Measurements from ENCODE around the gene PIP5KL1.

Gene PIP5KL1

DNA sequence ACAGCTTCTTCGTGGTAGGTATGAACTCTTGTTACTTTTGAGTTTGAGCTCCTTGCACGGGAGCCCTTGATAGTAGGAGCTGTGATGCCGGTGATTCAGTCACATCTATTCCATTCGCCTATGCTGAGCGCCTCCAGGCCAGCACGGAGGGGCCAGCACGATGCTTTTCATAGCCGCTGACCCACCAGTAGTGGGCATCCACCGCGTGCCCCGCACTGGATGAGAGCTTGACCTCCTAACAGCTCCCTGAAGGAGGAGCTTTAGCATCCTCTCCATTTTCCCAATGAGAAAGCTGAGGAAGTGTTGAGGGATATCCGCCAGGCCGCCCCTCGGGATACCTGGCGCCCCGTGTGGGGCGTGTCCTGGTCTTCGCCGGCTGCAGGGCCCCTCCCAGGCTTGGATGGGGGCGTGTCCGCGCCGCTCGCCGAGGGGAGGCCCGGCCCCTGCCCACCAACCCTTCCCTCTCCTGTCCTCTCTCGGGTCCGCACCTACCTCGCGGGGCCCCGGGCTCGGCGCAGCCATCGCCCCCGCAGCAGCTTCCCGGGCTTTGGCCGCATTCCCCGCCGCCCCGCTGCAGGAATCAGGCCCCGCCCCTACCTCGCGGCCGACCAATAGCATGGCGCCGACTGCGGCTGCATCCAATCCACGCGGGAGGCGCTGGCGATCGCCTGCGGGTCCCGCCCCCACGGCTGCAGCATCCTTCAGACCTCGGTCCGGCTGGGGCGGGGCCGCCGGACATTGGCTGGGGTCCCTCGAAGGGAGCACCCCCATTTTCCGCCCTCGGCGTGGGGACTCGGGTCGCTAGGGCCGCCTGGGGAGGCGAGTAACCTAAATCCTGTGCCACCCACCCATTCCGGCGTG, at the start of gene PIP5KL1:
TSS of gene PIP5KL1 (minus strand) at position 547 of the 861 bp plus-strand sequence. CDS start at position 522, 25 bp downstream.
- DNase-seq = peak; percentile 90

- no peak for DNase-seq
Measured at GRCh38 chr9:127980060-127980705, 49.6 kb upstream of the PIP5KL1 start.

- peak; percentile 90 for DNase-seq
Measured at GRCh38 chr9:127979333-127980059, 48.9 kb upstream of the PIP5KL1 start.

DNA sequence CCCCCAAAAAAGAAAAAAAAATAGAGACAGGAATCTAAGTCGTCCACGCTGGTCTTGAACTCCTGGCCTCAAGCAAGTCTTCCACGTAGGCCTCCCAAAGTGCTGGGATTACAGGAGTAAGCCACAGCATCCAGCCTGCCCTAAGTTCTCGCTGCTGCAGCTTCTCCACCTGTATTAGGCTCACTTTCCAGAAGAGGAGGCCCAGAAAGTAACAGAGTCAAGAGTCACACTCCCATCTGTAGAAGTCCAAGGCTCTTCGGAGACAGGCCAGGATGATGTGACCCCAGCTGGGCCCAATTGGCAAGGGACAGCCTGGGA, 48.4 kb upstream of the PIP5KL1 start:
- no peak for DNase-seq

DNA sequence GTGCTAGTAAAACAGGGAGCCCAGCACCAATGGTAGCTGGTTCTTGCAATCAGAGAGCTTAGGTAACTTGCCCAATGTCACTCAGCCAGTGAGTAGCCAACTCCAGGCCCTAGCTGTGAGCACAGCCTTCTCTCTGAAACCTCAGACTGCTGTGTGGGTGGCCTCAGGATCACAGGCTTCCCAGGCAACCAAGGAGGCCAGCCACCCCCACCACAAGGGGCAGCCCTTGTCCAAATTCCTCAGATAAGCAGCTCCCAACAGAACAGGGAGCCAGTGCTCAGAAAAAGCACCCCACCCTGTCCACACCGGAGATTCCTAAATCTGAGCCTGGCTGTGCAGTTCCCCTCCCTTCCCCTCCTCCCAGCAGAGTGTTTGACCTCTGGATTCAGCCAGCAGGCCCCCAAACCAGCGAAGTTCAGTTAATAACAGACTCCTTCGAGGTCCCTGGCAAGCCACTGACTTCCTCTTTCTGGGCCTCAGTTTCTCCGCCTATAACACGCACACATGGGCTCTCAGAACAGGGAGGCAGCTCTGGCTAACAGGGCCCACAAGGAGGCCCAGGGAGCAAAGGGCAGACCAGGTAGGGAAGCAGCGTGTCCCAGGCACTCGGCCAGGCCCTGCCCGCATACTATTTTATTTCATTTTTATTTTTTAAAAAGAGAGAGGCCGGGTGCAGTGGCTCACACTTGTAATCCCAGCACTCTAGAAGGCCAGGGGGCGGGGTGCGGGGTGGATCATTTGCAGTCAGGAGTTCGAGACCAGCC, 47.5 kb upstream of the PIP5KL1 start:
- no peak for DNase-seq

DNA sequence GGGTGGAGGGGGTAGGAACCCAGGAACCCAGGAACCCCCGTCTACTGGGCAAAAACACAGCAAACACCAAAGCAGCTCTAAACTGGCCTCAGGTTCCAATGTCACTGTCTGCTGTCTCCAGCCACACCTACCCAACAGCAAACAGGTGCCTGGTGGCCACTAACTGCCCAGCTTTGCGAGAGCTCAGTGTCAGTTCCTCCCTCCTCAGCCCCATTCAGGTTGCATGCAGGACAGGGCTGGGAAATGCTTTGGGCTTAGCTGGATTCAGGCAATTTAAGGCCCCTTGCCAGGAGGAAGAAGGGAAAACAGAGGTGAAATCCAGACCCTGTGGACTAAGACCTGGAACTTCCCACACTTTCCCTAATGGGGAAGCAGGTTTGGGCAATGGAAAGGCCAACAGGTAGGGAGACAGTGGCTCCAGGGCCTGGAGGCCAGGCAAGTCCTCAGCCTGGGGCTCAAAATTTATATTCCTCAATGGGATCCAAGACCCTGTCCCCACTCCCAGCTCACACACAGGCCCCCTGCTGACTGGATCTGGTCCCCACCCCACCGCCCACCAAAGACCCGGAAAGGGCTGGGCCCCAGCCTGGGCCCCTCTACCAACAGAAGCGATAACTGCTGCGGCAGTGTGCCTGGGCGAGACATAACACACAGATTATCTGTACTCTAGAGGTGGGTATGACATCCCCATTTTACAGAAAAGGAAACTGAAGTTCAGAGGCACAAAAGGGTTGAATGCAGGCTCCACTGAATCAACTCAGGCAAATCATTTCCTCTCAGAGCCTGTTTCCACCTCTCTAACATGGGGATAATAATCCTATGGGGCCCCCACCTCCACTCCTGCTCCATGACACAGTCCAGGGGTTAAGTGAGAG, 46.7 kb upstream of the PIP5KL1 start:
- no peak for DNase-seq

DNA sequence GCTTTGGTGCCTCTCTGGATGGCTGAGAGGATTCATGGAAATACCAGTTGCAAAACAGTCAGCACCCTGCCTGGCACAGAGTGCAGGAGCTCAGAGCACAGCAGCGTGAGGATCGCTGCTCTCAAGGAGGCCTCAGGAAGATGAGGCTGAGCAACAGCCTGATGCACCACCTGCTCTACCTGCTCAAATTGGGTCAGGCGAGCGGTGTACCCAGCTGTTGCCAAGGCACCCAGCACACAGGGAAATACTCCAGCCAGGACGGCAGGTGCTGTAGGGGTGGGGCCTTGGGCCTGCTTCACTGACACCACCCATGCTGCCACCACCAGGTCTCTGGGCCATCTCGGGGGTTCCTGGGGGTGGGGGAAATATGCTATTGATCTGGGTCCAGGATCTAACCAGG, 45.9 kb upstream of the PIP5KL1 start:
- DNase-seq = peak; percentile 94

DNA sequence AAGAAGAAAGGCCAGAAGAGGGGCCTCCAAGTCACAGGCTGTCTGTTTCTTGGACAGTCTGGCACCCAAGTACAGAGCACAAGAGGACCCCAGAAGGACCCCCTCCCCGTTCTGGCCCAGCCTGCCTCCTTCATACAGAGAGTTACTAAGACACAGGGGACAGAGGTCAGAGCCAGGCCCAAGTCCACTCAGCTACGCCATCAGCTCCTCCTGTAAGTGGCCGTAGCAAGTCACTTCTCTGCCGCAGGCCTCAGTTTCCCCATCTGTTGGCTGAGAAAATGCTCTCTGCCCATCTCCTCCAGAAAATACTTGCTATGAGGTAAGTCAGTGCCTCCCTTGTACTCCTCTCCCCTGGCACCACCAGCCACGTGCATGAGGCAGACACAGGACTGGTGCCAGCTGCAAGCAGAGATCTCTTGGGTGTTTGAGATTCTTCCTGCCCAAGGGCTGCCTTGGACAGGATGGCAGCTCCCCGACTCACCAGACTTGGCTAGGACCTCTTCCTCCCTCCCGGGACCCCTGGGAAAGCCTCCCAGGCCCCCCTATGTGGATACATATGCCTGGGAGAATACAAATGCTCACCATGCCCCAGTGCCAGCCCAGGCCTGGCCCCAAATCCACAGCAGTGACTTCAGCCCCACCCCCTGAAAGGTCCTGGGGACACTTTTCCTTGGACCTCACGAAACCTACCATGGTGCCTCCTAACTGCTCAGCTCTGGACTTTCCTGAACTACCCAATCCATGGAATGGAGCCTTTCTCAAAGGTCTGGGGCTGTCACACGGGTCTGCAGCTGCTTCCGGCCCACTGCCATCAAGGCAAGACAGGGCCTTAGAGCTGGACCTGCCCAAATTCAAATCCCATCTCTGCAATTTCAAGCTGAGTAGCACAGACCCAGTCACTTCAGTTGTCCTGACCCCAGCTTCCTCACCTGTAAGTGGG, 45.1 kb upstream of the PIP5KL1 start:
- no peak for DNase-seq

GRCh38 chr9:127974769-127975261, 44.2 kb upstream of the PIP5KL1 start:
- DNase-seq = no peak

DNA sequence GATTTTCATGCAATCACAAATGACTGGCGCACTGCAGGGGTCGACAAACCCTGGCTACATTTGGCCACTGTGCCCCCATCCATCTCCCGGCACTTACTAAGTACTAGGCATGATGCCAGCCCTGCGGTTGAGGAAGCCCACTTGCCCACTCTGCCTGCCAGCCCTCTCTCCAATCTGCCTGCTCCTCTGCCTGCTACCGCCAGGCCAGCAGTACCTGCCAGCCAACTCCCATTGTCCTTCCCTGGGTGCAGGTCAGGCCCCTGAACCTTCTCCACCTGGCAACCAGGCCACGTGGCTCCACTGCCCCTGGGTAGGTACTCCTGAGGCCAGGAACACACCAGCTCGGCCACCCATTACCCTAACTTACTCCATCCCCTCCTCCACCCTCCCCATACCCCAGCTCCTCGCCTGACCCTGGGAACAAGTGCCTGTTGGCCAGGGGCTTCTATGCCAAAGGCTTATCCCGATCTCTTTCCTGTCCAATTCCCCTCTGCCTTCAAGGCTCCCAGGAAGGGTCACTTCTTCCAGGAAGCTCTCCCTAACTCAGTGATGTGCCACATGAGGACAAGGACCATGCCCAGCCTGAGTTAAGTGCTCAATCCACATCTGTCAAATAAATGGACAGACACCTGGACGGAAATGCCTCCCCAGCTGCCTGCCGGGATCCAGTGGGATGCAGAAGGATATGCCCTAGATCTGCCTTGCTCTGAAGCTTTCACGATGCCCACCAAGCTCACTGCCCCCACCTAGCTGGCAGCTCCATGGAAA, 43.6 kb upstream of the PIP5KL1 start:
- no peak for DNase-seq

DNA sequence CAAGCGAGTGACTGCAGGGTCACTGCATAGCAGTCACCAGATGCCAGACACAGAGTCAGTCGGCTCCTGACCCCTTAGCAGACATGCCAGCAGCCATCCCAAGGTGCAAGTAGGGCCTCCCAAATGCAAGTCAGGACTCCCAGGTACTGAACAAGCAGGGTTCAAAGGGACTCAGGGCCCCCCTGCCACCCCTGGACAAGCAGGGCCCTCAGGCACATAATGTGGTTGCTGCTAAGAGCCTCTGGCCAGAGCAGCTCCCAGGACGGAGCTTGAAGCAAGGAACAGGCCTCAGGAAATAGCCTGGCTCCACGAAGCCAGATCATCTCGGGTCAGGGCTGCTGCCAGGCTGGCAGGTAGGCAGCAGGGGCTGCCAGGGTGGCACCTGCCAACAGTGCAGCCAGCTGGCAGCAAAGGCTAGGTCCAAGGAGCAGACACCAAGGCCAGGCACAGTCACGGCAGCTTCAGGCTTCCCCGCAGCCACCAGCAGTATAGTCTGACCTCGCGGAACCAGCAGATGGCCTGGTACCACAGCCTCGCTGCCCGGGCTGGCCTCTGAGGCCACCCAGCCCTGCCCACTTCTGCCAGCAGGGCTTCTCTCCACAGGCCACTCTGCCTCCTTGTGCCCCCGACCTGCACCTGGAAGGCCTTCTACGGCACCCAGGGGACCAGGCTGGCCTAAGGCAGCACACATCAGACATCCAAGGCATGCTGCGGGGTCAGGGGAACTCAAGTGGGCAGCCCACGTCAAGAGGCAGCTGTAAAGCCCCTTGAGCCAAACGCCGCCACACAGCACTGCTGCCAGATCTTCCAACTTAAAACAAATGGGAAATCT, 42.8 kb upstream of the PIP5KL1 start:
- DNase-seq = no peak

DNA sequence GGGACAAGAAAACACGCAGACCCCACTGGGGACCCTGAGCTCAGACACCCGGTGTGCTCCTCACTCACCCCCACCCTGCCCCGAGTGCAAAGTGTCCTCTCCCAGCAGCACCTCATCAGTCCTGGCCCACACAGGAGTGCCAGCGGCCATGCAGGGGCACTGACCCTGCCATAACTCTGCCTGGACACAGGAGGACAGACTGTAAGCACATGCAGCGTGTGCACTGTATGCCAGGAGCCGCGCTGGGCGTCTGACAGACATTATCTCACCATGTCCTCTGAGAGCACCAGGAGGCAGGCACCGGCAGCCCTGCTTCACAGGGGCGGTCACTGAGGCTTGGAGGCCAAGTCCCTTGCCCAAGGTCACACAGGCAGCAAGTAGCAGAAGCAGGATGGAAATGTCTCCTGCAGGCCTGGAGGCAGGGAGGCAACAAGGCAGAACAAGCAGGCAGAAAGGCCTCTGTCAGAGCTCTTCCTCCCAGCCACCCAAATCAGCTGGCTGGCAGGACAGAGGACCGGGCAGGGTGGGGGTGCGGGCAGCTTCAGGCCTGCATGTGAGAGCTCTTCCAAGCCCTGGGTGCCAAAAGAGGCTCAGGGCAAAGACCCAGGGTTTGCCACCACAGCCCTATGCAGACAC, 41.8 kb upstream of the PIP5KL1 start:
- no peak for DNase-seq

- DNase-seq = peak; percentile 66
Measured at GRCh38 chr9:127971357-127972235, 41.0 kb upstream of the PIP5KL1 start.

- DNase-seq = peak; percentile 93
Measured at GRCh38 chr9:127970401-127971313, 40.1 kb upstream of the PIP5KL1 start.

DNA sequence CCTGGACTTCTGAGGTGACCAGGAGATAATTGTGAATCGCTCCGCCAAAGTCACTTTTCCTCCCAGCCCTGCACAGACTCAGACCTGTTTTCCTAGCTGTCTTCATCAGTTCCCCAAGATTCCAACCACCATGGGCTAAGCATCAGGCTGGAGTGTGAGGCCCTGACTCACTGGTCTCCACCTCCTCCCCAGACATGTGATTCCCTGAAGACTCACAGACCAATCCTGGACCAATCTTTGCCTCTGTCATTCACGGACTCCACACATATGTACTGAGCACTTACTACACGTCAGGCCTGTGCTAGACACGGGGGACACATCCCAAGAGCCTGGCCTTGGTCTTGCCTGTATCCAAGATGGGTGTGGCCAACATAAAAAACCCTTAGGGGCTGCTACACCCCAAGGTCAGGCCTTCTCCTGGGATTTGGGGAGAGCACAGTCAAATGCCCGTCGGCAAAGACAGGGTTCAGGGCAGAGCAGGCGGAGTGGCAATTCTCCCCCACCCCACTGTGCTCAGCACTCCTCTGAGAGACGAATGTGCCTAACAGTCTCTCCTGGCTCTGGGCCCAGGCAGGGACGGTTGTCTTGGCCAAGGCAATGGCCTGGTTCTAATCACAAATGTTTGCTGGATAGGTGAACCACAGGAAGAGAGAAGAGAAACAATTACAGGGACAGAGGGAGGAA, 38.3 kb upstream of the PIP5KL1 start:
- DNase-seq = no peak

DNA sequence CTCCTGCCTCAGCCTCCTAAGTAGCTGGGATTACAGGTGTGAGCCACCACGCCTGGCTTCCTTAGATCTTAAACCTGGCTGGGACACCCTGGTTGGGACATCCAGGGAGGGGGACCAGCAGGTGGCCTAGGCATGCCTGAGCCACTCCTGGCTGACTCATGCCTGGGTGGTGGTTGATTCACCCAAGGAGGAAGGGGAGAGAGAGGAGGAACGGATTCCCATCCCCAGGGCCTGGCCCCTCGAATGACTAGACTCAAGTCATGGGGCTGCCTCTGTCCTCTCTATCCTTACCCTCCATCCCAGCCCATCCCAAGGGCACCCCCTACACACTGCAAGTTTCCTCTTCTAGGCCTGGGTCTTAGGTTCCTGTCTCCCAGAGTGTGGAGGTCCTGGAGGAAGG, 37.5 kb upstream of the PIP5KL1 start:
- no peak for DNase-seq

All from NCI-H2171 (cell line).